ENCODE data around the gene NUP37. TPM values are rescaled to one million over a fixed set of nuclear protein-coding genes. Genes with fewer than 3 reads are reported as not detected.
"Not testable (repeated sequence)": the region's sequence is repeated elsewhere in the genome, so short reads cannot be mapped to it uniquely, and the experiment has no call there.

Gene NUP37
- total and polyA plus RNA-seq, 9 of the 15 experiments (the other 6 are each of a cell fraction or from before 2014, with no cell fraction given): 72.2 to 429 (median 170) TPM

GRCh38 chr12:102089228-102089835 lies 30.6 kb downstream of the NUP37 start:
- H3K4me1 ChIP-seq (replicated peaks in 1 of 2; ENCODE audit: control insufficient read depth in 2 of 2, insufficient read depth in 2 of 2, low read length in 2 of 2); CTCF ChIA-PET (ENCODE audit: low intra/inter-chr PET ratio); intact Hi-C loops (cut with micrococcal nuclease); H3K4me2 ChIP-seq (ENCODE audit: insufficient read depth, low read length); H3K9me3 ChIP-seq (replicated peaks; ENCODE audit: control insufficient read depth, insufficient read depth, low read depth, low read length); FAIRE-seq; H3K4me3 ChIP-seq; H3K9me1 ChIP-seq (ENCODE audit: control insufficient read depth, insufficient read depth, low read length); DNase-seq (ENCODE audit: extremely low read depth in 1 of 4, low spot score in 3 of 4); POLR2A ChIA-PET; H3K9ac ChIP-seq (ENCODE audit: insufficient read depth in 1 of 2, low read depth in 2 of 2, low read length in 2 of 2); H3K79me2 ChIP-seq (ENCODE audit: control insufficient read depth, insufficient read depth, low read length); in situ Hi-C loops (cut with MboI); H3K27ac ChIP-seq (ENCODE audit: extremely low read depth, low read depth, low read length); H2AFZ ChIP-seq (ENCODE audit: low read depth, low read length); BruUV-seq (replicated peaks); H4K20me1 ChIP-seq (replicated peaks; ENCODE audit: control insufficient read depth, insufficient read depth, low read length); ATAC-seq; H3K27me3 ChIP-seq (ENCODE audit: control insufficient read depth in 2 of 2, insufficient read depth in 2 of 2, low read length in 2 of 2): not testable (repeated sequence)
- peaks cover 49% of the 10 kb centered on the region for H3K36me3 ChIP-seq (ENCODE audit: control insufficient read depth, insufficient read depth, low read length)
- WGBS (ENCODE audit: insufficient coverage, low coverage, missing lambda C conversion rate): 97% methylated on average over 12 of the region's 38 CpGs

DNA sequence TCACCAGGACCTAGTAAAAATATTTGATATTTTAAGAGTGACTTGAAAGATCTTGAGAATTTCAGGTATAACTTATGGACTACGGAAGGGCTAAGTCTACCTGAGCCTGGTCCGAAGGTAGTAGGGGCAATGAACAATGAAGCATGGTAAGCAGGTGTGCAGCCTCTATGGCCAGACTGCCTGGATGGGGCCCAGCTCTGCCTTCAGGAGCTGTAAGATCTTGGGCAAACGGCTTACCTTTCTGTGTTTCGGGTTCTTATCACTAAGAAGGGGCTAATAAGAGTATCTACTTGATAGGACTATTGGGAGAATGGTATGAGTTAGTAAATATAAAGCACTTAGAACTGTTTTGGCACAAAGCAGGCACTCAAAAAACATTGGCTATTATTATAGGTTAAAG lies 39.1 kb downstream of the NUP37 start:
- TF ChIP-seq ZSCAN29 (IDR thresholded peaks at IDR 0.05): no peak
- TF ChIP-seq IRF2 (CRISPR knock-in tag; IDR thresholded peaks at IDR 0.05): no peak
- TF ChIP-seq TCFL5 (CRISPR knock-in tag; conservative IDR thresholded peaks at IDR 0.05): no peak
- in situ Hi-C loops (cut with MboI): no loop called here
- no peak for DNase-seq (ENCODE audit: extremely low read depth in 1 of 4, low spot score in 3 of 4)
- H3K9me1 ChIP-seq (ENCODE audit: control insufficient read depth, insufficient read depth, low read length): no peaks in the 10 kb centered on the region
- H3K9me3 ChIP-seq (replicated peaks; ENCODE audit: control insufficient read depth, insufficient read depth, low read depth, low read length): no peaks in the 10 kb centered on the region
- H2AFZ ChIP-seq (ENCODE audit: low read depth, low read length): no peak overlapping the region
- BruUV-seq (replicated peaks): no TSS peak
- H3K4me2 ChIP-seq (ENCODE audit: insufficient read depth, low read length): no peak overlapping the region
- ATAC-seq: no peak
- FAIRE-seq: no peak
- H4K20me1 ChIP-seq (replicated peaks; ENCODE audit: control insufficient read depth, insufficient read depth, low read length): no peaks in the 10 kb centered on the region
- H3K79me2 ChIP-seq (ENCODE audit: control insufficient read depth, insufficient read depth, low read length): no peaks in the 10 kb centered on the region
- ChIA-PET CTCF (ENCODE audit: low intra/inter-chr PET ratio) (no interaction called here), POLR2A (no interaction called here)
- H3K36me3 ChIP-seq (ENCODE audit: control insufficient read depth, insufficient read depth, low read length): peaks cover 89% of the 10 kb centered on the region
- 93% methylated on average over 4 of the region's 4 CpGs for WGBS (ENCODE audit: insufficient coverage, low coverage, missing lambda C conversion rate)
- H3K27me3 ChIP-seq (ENCODE audit: control insufficient read depth in 2 of 2, insufficient read depth in 2 of 2, low read length in 2 of 2): no peaks in the 10 kb centered on the region
- intact Hi-C loops (cut with micrococcal nuclease): no loop called here
- no peak overlapping the region for H3K4me3 ChIP-seq
- H3K4me1 ChIP-seq (replicated peaks in 1 of 2; ENCODE audit: control insufficient read depth in 2 of 2, insufficient read depth in 2 of 2, low read length in 2 of 2): no peaks in the 10 kb centered on the region
- H3K9ac ChIP-seq (ENCODE audit: insufficient read depth in 1 of 2, low read depth in 2 of 2, low read length in 2 of 2): no peak overlapping the region
- H3K27ac ChIP-seq (ENCODE audit: extremely low read depth, low read depth, low read length): no peak overlapping the region
